ENCODE measurements around the gene ZNF845.

DNA sequence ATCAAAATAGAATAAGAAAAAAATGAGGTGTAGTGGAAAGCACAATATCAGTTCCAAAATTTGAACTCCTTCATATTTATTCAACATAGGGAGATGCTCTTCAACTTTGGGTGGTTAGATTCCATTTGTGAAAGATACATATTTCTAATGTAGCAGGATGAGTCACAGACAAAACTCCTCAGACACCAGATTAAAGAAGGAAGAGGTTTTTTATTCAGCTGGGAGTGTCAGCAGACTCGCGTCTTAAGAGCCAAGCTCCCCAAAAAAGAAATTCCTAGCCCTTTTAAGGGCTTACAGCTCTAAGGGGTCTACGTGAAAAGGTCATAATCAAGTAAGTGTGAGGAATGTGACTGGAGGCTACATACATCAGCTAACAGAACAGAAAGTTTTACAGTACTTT is 54.6 kb downstream of the ZNF845 start:
- TF ChIP-seq, protein P1, sequence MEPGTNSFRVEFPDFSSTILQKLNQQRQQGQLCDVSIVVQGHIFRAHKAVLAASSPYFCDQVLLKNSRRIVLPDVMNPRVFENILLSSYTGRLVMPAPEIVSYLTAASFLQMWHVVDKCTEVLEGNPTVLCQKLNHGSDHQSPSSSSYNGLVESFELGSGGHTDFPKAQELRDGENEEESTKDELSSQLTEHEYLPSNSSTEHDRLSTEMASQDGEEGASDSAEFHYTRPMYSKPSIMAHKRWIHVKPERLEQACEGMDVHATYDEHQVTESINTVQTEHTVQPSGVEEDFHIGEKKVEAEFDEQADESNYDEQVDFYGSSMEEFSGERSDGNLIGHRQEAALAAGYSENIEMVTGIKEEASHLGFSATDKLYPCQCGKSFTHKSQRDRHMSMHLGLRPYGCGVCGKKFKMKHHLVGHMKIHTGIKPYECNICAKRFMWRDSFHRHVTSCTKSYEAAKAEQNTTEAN (CRISPR knock-in tag; IDR thresholded peaks at IDR 0.05), result no peak
- TF ChIP-seq, protein P2, sequence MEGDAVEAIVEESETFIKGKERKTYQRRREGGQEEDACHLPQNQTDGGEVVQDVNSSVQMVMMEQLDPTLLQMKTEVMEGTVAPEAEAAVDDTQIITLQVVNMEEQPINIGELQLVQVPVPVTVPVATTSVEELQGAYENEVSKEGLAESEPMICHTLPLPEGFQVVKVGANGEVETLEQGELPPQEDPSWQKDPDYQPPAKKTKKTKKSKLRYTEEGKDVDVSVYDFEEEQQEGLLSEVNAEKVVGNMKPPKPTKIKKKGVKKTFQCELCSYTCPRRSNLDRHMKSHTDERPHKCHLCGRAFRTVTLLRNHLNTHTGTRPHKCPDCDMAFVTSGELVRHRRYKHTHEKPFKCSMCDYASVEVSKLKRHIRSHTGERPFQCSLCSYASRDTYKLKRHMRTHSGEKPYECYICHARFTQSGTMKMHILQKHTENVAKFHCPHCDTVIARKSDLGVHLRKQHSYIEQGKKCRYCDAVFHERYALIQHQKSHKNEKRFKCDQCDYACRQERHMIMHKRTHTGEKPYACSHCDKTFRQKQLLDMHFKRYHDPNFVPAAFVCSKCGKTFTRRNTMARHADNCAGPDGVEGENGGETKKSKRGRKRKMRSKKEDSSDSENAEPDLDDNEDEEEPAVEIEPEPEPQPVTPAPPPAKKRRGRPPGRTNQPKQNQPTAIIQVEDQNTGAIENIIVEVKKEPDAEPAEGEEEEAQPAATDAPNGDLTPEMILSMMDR (IDR thresholded peaks at IDR 0.05), result no peak
- TF ChIP-seq, protein P3, sequence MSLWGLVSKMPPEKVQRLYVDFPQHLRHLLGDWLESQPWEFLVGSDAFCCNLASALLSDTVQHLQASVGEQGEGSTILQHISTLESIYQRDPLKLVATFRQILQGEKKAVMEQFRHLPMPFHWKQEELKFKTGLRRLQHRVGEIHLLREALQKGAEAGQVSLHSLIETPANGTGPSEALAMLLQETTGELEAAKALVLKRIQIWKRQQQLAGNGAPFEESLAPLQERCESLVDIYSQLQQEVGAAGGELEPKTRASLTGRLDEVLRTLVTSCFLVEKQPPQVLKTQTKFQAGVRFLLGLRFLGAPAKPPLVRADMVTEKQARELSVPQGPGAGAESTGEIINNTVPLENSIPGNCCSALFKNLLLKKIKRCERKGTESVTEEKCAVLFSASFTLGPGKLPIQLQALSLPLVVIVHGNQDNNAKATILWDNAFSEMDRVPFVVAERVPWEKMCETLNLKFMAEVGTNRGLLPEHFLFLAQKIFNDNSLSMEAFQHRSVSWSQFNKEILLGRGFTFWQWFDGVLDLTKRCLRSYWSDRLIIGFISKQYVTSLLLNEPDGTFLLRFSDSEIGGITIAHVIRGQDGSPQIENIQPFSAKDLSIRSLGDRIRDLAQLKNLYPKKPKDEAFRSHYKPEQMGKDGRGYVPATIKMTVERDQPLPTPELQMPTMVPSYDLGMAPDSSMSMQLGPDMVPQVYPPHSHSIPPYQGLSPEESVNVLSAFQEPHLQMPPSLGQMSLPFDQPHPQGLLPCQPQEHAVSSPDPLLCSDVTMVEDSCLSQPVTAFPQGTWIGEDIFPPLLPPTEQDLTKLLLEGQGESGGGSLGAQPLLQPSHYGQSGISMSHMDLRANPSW (CRISPR knock-in tag; conservative IDR thresholded peaks at IDR 0.05; ENCODE audit: low read depth), result no peak
- TF ChIP-seq FOXP1 (CRISPR knock-in tag; IDR thresholded peaks at IDR 0.05; ENCODE audit: borderline replicate concordance) (no peak), TEAD4 (CRISPR knock-in tag; IDR thresholded peaks at IDR 0.05) (no peak), ELF4 (CRISPR knock-in tag; IDR thresholded peaks at IDR 0.05; ENCODE audit: low read depth) (no peak)
- TF ChIP-seq, protein P4, sequence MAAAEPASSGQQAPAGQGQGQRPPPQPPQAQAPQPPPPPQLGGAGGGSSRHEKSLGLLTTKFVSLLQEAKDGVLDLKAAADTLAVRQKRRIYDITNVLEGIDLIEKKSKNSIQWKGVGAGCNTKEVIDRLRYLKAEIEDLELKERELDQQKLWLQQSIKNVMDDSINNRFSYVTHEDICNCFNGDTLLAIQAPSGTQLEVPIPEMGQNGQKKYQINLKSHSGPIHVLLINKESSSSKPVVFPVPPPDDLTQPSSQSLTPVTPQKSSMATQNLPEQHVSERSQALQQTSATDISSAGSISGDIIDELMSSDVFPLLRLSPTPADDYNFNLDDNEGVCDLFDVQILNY (CRISPR knock-in tag; IDR thresholded peaks at IDR 0.05), result no peak
